H1 (cell line): ENCODE measurements around the gene GPR61.

Experiments used
- ASH2L ChIP-seq: fragments of 200-600, 300-600 bp; sonication (generic); IDR thresholded peaks from one replicate; pipeline ENCODE4 v1.7.1; 2017; ENCODE audit warnings: low read length
- BRCA1 ChIP-seq: IDR thresholded peaks from 2 replicates; pipeline ENCODE4 v1.6.1; 2012; ENCODE audit warnings: low read depth, low read length, improper control_type of control experiment
- CTCF ChIP-seq, 3 experiments: IDR thresholded peaks; 1 replicate in 2 of 3; 2 replicates in 1 of 3; pipeline versions ENCODE4 v1.5.1 to v1.6.1; 2011; ENCODE audit warnings: low read length in 3 of 3, mild to moderate bottlenecking in 3 of 3, inconsistent platforms in 2 of 3, low read depth in 1 of 3, moderate library complexity in 1 of 3; ENCODE audit not compliant: insufficient read depth in 1 of 3; ENCODE audit errors: control extremely low read depth in 1 of 3
- POLR2A ChIP-seq, 2 experiments: IDR thresholded peaks; 1 replicate in 1 of 2; 2 replicates in 1 of 2; pipeline ENCODE4 v1.6.1; 2011; ENCODE audit warnings: low read depth in 2 of 2, low read length in 2 of 2, mild to moderate bottlenecking in 2 of 2; ENCODE audit errors: control extremely low read depth in 1 of 2
- POLR2AphosphoS5 ChIP-seq: IDR thresholded peaks from 2 replicates; pipeline ENCODE4 v1.6.1; 2011; ENCODE audit warnings: low read depth, low read length
- RAD21 ChIP-seq, 2 experiments: IDR thresholded peaks in 1 of 2; conservative IDR thresholded peaks in 1 of 2; 2 replicates each; pipeline ENCODE4 v1.6.1; 2011; ENCODE audit warnings: low read depth in 2 of 2, low read length in 2 of 2, improper control_type of control experiment in 1 of 2, inconsistent platforms in 1 of 2, mild to moderate bottlenecking in 1 of 2, moderate library complexity in 1 of 2
- YY1 ChIP-seq: IDR thresholded peaks from 2 replicates; pipeline ENCODE4 v1.6.1; 2011; ENCODE audit warnings: low read depth, mild to moderate bottlenecking, low read length
- ZNF274 ChIP-seq: IDR thresholded peaks from 2 replicates; pipeline ENCODE4 v1.7.0; 2012; ENCODE audit warnings: low read length, borderline replicate concordance; ENCODE audit errors: extremely low read depth

DNA sequence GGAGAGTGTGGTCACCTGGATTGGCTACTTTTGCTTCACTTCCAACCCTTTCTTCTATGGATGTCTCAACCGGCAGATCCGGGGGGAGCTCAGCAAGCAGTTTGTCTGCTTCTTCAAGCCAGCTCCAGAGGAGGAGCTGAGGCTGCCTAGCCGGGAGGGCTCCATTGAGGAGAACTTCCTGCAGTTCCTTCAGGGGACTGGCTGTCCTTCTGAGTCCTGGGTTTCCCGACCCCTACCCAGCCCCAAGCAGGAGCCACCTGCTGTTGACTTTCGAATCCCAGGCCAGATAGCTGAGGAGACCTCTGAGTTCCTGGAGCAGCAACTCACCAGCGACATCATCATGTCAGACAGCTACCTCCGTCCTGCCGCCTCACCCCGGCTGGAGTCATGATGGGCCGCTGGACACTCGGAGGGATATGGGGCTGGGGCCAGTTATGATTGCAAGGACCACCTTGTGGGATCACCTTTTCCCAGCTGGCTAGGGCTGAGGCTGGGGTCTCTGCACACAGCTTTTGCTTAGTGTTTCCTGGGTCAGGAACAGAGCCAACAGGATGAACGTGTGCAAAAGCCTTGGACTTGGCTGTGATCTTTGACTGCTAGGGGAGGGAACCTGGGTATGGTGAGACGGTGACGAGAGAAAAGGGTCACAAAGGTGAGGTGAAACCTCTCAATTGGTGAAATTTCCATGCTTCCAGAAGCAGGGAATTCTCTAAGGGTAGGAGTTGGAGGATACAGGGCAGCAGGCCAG is 4.5 kb downstream of the GPR61 start:
- TF ChIP-seq POLR2A (IDR thresholded peaks at IDR 0.05; ENCODE audit: control extremely low read depth in 1 of 2, low read depth in 2 of 2, low read length in 2 of 2): no peak
- TF ChIP-seq POLR2AphosphoS5: no peak
- no peak for TF ChIP-seq ZNF274
- TF ChIP-seq ASH2L: no peak
- no peak for TF ChIP-seq BRCA1
- no peak for TF ChIP-seq CTCF (IDR thresholded peaks at IDR 0.05; ENCODE audit: control extremely low read depth in 1 of 3, insufficient read depth in 1 of 3, low read depth in 1 of 3, low read length in 3 of 3)
- no peak for TF ChIP-seq RAD21 (IDR thresholded peaks at IDR 0.05 in 1 of 2, conservative IDR thresholded peaks at IDR 0.05 in 1 of 2; ENCODE audit: low read depth in 2 of 2, low read length in 2 of 2)
- TF ChIP-seq YY1: no peak
